Fibroblast of mammary gland (primary cell): ENCODE measurements around the gene AGK.
"Not testable (repeated sequence)": the region's sequence is repeated elsewhere in the genome, so short reads cannot be mapped to it uniquely, and the experiment has no call there.

Experiments
- DNase-seq: peaks from one replicate; pipeline ENCODE4 v3.0.0-alpha.2; 2010; ENCODE audit warnings: low read depth
- H3K4me3 ChIP-seq: 2 replicates; pipeline ENCODE4 v1.5.1; 2011; ENCODE audit warnings: low read depth, mild to moderate bottlenecking, low read length, moderate library complexity; ENCODE audit not compliant: control insufficient read depth
- TF ChIP-seq, protein P1 (sequence below): conservative IDR thresholded peaks from 2 replicates; pipeline ENCODE4 v1.5.1; 2011; ENCODE audit warnings: low read depth, low read length, inconsistent platforms; ENCODE audit not compliant: control insufficient read depth, insufficient read depth

The AGK gene

DNA sequence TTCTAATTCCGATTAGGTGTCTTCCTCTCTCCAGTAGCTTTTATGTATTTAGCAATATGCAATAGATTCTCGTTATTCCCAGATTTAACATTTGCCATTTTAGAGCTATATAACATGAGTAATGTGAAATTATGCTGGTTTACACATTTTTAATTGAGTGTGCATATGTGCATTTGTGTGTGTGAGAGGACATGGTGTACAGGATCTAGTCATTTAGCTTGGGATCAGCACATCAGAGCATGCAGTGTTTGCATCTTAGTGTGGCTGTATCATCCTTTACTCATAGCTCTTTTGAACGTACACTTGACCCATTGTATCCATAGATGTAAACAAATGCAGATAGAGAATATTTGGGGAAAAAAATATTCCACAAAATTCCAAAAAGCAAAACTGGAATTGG, 84.8 kb downstream of the AGK start:
- no peak for DNase-seq
- TF ChIP-seq, protein P1, sequence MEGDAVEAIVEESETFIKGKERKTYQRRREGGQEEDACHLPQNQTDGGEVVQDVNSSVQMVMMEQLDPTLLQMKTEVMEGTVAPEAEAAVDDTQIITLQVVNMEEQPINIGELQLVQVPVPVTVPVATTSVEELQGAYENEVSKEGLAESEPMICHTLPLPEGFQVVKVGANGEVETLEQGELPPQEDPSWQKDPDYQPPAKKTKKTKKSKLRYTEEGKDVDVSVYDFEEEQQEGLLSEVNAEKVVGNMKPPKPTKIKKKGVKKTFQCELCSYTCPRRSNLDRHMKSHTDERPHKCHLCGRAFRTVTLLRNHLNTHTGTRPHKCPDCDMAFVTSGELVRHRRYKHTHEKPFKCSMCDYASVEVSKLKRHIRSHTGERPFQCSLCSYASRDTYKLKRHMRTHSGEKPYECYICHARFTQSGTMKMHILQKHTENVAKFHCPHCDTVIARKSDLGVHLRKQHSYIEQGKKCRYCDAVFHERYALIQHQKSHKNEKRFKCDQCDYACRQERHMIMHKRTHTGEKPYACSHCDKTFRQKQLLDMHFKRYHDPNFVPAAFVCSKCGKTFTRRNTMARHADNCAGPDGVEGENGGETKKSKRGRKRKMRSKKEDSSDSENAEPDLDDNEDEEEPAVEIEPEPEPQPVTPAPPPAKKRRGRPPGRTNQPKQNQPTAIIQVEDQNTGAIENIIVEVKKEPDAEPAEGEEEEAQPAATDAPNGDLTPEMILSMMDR = no peak
- H3K4me3 ChIP-seq = no peak overlapping the region

DNA sequence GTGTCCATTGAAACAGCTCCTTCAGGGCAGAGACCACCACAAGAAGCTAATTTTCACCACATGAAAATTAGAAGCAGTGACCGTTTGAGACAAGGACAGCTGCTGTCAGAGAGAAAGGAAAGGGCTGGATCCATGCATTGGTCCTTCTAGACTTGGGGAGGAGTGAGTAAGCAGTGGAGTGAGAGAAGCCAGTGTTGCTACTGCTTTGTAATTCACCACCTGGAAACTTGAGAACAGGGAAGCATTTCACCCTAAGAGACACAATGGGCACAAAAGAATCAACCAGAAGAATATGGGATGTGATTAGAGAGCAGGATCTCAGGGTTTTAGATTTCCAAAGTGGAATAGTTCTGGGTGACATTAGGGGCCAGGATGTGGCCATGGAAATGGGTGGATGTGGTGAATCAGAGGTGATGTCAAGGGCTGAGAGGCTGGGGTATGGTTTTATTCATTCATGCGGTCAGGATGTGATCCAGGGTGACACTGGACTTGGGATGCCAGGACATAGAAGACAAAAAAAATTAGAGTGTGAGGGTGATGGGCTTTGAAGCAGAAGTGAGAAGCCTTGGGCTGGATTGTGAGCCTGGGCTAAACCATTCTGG, 89.1 kb downstream of the AGK start:
- peak; percentile 24 for DNase-seq
- H3K4me3 ChIP-seq = no peak overlapping the region
- TF ChIP-seq, protein P1 = no peak

DNA sequence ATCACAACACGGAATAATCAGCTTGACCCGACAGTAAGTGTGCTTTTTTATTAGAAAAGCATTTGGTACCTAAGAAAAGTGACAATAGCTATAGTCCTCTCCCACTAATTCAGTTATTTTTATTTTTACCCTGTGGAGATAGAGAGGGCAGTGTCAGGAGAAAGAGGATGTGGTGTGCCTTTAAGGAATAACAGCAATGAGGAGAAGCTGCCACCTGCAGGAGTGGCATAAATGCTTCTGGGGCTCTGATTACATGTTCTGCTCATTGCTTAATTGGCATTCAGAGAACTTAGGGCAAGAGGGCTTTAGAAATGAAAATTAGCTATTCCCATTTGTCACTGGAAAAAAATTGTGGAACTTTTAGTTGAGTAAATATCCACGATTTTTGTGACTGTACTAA, 90.7 kb downstream of the AGK start:
- no peak for DNase-seq
- TF ChIP-seq, protein P1 = no peak
- no peak overlapping the region for H3K4me3 ChIP-seq

DNA sequence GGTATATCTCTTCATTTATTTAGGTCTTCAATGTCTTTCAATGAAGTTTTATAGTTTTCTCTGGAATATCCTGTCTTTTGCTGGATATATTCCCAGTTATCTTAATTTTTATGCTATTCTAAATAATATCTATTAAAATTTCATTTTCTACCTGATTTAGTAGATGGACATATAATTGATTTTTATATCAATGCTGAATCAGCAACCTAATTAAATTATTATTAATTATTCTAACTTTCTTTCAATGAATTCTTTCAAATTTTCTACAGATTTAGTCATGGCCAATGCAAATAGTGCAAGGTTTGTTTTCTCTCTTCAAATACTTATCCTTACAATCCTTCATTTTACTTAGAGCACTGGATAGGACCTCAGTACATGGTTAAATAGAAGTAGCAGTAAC, 94.0 kb downstream of the AGK start:
- TF ChIP-seq, protein P1 = no peak
- H3K4me3 ChIP-seq = no peak overlapping the region
- no peak for DNase-seq

- TF ChIP-seq, protein P1 = no peak
- no peak overlapping the region for H3K4me3 ChIP-seq
- DNase-seq = peak; percentile 56
These were observed 95.7 kb downstream of the AGK start for GRCh38 chr7:141646826-141647480.

GRCh38 chr7:141647701-141648100, 96.5 kb downstream of the AGK start:
- H3K4me3 ChIP-seq, DNase-seq: not testable (repeated sequence)

DNA sequence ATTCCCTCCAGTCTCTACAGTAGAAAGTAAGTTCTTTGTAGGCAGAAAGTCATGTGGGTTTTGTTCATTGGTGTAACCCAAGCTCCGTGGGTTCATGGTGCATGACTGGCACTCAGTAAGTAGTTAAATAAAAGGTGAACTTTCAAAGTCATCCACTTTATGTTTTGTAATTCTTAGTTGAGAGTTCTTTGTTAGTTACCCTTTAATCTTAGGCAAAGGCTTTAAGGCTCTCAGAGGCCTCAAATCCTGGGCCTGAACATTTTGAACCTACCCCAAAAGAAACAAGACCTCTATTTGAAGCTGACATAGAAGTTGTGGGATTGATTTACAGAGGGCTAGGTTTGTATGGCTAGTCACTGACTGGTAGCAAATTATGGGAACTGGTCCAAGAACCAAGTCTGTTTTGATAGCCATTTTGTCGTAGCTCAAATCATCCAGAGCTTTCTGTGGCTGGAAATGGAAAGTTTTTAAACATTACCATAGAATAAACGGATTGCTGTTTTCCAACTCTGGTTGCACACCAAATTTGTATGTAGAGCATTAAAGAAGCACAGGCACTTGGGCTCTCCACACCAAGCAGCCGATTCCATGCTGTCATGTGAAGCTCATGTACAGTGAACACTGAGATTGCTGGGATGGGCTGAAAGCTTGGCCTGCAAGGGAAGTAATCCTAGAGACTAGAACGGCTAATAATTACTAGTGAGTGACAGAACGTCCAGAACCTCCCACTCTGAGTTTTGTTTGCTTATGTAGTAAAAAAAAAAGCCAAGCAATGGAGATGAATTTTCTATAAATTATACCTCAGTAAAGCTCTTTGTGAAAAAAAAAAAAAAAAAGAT, 97.3 kb downstream of the AGK start:
- DNase-seq = no peak
- TF ChIP-seq, protein P1 = no peak

More for the DNA sequence above, 97.3 kb downstream of the AGK start:
- H3K4me3 ChIP-seq = no peak overlapping the region
